Astrocyte (in vitro differentiated cells and primary cell): Measurements from ENCODE around the gene ROR2. TPM values are rescaled to one million over a fixed set of nuclear protein-coding genes. Genes with fewer than 3 reads are reported as not detected.

Source experiments
- DNase-seq: peaks from one replicate; pipeline ENCODE4 v3.0.0-alpha.2; 2010; ENCODE audit warnings: low read depth
- FAIRE-seq: peaks from 2 replicates; lab custom pipeline; 2011; peaks lifted over from hg19 to GRCh38; lab: Jason Lieb, UNC
- H2AFZ ChIP-seq: 2 replicates; pipeline ENCODE4 v1.6.0; 2012; ENCODE audit warnings: low read depth, low read length, inconsistent platforms
- H3K27ac ChIP-seq: 2 replicates; pipeline ENCODE4 v1.5.1; 2011; ENCODE audit warnings: low read depth, low read length, inconsistent platforms
- H3K27me3 ChIP-seq: 2 replicates; pipeline ENCODE4 v1.6.0; 2011; ENCODE audit warnings: low read length, inconsistent platforms; ENCODE audit not compliant: insufficient read depth
- H3K36me3 ChIP-seq: 2 replicates; pipeline ENCODE4 v1.5.1; 2011; ENCODE audit warnings: low read length, inconsistent platforms; ENCODE audit not compliant: insufficient read depth
- H3K4me1 ChIP-seq: 2 replicates; pipeline ENCODE4 v1.5.1; 2011; ENCODE audit warnings: low read length, inconsistent platforms; ENCODE audit not compliant: insufficient read depth
- H3K4me2 ChIP-seq: 2 replicates; pipeline ENCODE4 v1.6.0; 2012; ENCODE audit warnings: low read length, inconsistent platforms
- H3K4me3 ChIP-seq: 2 replicates; pipeline ENCODE4 v1.5.1; 2011; ENCODE audit warnings: low read depth, mild to moderate bottlenecking, low read length, inconsistent platforms; ENCODE audit not compliant: insufficient read depth
- H3K79me2 ChIP-seq: 2 replicates; pipeline ENCODE4 v1.6.0; 2012; ENCODE audit warnings: mild to moderate bottlenecking, low read length, inconsistent platforms; ENCODE audit not compliant: insufficient read depth
- H3K9ac ChIP-seq: 2 replicates; pipeline ENCODE4 v1.6.0; 2012; ENCODE audit warnings: mild to moderate bottlenecking, low read length, inconsistent platforms
- H3K9me3 ChIP-seq: 2 replicates; pipeline ENCODE4 v1.5.1; 2012; ENCODE audit warnings: low read depth, mild to moderate bottlenecking, low read length, inconsistent platforms; ENCODE audit not compliant: insufficient read depth
- H4K20me1 ChIP-seq: 2 replicates; pipeline ENCODE4 v1.6.0; 2012; ENCODE audit warnings: low read length, inconsistent platforms; ENCODE audit not compliant: insufficient read depth
- H3K27ac Mint-ChIP-seq: one replicate; pipeline ENCODE4 v1.8.0; 2021; ENCODE audit warnings: mild to moderate bottlenecking, mixed read lengths; ENCODE audit not compliant: unreplicated experiment
- H3K27me3 Mint-ChIP-seq: one replicate; pipeline ENCODE4 v1.8.0; 2021; ENCODE audit warnings: low read depth, mixed read lengths; ENCODE audit not compliant: unreplicated experiment
- H3K36me3 Mint-ChIP-seq: one replicate; pipeline ENCODE4 v1.8.0; 2021; ENCODE audit warnings: low read depth, mixed read lengths; ENCODE audit not compliant: unreplicated experiment
- H3K4me1 Mint-ChIP-seq: one replicate; pipeline ENCODE4 v1.8.0; 2021; ENCODE audit warnings: low read depth, mixed read lengths; ENCODE audit not compliant: unreplicated experiment
- H3K4me3 Mint-ChIP-seq: one replicate; pipeline ENCODE4 v1.8.0; 2021; ENCODE audit warnings: mild to moderate bottlenecking, moderate library complexity, mixed read lengths; ENCODE audit not compliant: unreplicated experiment
- H3K9me3 Mint-ChIP-seq: one replicate; pipeline ENCODE4 v1.8.0; 2021; ENCODE audit warnings: mild to moderate bottlenecking, mixed read lengths; ENCODE audit not compliant: unreplicated experiment
- CTCF ChIP-seq: IDR thresholded peaks from 2 replicates; pipeline ENCODE4 v1.5.1; 2011; ENCODE audit warnings: low read depth, mild to moderate bottlenecking, inconsistent platforms, low read length, moderate library complexity; ENCODE audit not compliant: insufficient read depth
- EZH2 ChIP-seq: IDR thresholded peaks from 2 replicates; pipeline ENCODE4 v1.6.1; 2012; ENCODE audit warnings: mild to moderate bottlenecking, low read length, inconsistent platforms; ENCODE audit not compliant: insufficient read depth
- total RNA-seq: library from RNA; stranded (reverse); gene quantifications from 2 replicates; pipeline ENCODE4 v1.2.1, GENCODE V29; 2021

The ROR2 gene
- total RNA-seq, 1 donor from 2014 or later, result 4.9 TPM

GRCh38 chr9:91741522-91741921 lies 208.5 kb downstream of the ROR2 start:
- Histone ChIP-seq H3K4me3 (no peak overlapping the region), H3K27me3 (no peaks in the 10 kb centered on the region), H4K20me1 (no peaks in the 10 kb centered on the region), H3K36me3 (no peaks in the 10 kb centered on the region), H3K9ac (no peak overlapping the region), H3K4me2 (no peak overlapping the region), H3K27ac (no peak overlapping the region), H3K9me3 (no peaks in the 10 kb centered on the region), H3K4me1 (no peaks in the 10 kb centered on the region), H2AFZ (no peak overlapping the region), H3K79me2 (no peaks in the 10 kb centered on the region)
- FAIRE-seq (peak; percentile 9), DNase-seq (peak; percentile 76)
- TF ChIP-seq EZH2 (no peak), CTCF (no peak)
- H3K4me1 Mint-ChIP-seq, result peaks cover 11% of the 10 kb centered on the region
- H3K36me3 Mint-ChIP-seq, result peaks cover 2% of the 10 kb centered on the region
- peaks cover 10% of the 10 kb centered on the region for H3K27me3 Mint-ChIP-seq
- H3K27ac Mint-ChIP-seq, result peak overlapping the region; percentile 86
- H3K4me3 Mint-ChIP-seq, result no peak overlapping the region
- H3K9me3 Mint-ChIP-seq, result no peaks in the 10 kb centered on the region

- no peaks in the 10 kb centered on the region for H3K4me1 ChIP-seq
- no peaks in the 10 kb centered on the region for H4K20me1 ChIP-seq
- no peak overlapping the region for H3K9ac ChIP-seq
- H3K4me1 Mint-ChIP-seq, result peaks cover 11% of the 10 kb centered on the region
- H3K27me3 ChIP-seq, result no peaks in the 10 kb centered on the region
- no peaks in the 10 kb centered on the region for H3K36me3 Mint-ChIP-seq
- no peak overlapping the region for H3K4me3 Mint-ChIP-seq
- H3K9me3 Mint-ChIP-seq, result no peaks in the 10 kb centered on the region
- DNase-seq (peak; percentile 53), FAIRE-seq (no peak)
- no peaks in the 10 kb centered on the region for H3K36me3 ChIP-seq
- H3K4me2 ChIP-seq, result no peak overlapping the region
- H3K4me3 ChIP-seq, result no peak overlapping the region
- H3K27me3 Mint-ChIP-seq, result peaks cover 10% of the 10 kb centered on the region
- TF ChIP-seq CTCF (no peak), EZH2 (no peak)
- H3K9me3 ChIP-seq, result no peaks in the 10 kb centered on the region
- H3K27ac ChIP-seq, result no peak overlapping the region
- H3K27ac Mint-ChIP-seq, result no peak overlapping the region
- no peak overlapping the region for H2AFZ ChIP-seq
- no peaks in the 10 kb centered on the region for H3K79me2 ChIP-seq
Measured at GRCh38 chr9:91740701-91741100, 209.3 kb downstream of the ROR2 start.

GRCh38 chr9:91736898-91737601 lies 213.0 kb downstream of the ROR2 start:
- H3K4me2 ChIP-seq, result no peak overlapping the region
- H4K20me1 ChIP-seq, result no peaks in the 10 kb centered on the region
- peaks cover 10% of the 10 kb centered on the region for H3K27me3 Mint-ChIP-seq
- H3K36me3 ChIP-seq, result no peaks in the 10 kb centered on the region
- no peak overlapping the region for H3K27ac ChIP-seq
- H3K27me3 ChIP-seq, result no peaks in the 10 kb centered on the region
- peaks cover 11% of the 10 kb centered on the region for H3K4me1 Mint-ChIP-seq
- H3K4me1 ChIP-seq, result no peaks in the 10 kb centered on the region
- DNase-seq (no peak), FAIRE-seq (no peak)
- no peak overlapping the region for H3K4me3 ChIP-seq
- H3K4me3 Mint-ChIP-seq, result no peak overlapping the region
- no peak overlapping the region for H3K27ac Mint-ChIP-seq
- H3K9me3 ChIP-seq, result no peaks in the 10 kb centered on the region
- H3K9me3 Mint-ChIP-seq, result no peaks in the 10 kb centered on the region
- no peaks in the 10 kb centered on the region for H3K36me3 Mint-ChIP-seq
- H3K9ac ChIP-seq, result no peak overlapping the region
- TF ChIP-seq CTCF (no peak), EZH2 (no peak)
- H2AFZ ChIP-seq, result no peak overlapping the region
- no peaks in the 10 kb centered on the region for H3K79me2 ChIP-seq
